HFF-Myc (cell line): ENCODE results near the gene FERMT2.

ENCODE experiments used
- DNase-seq: peaks from one replicate; pipeline ENCODE4 v3.0.0-alpha.2; 2011; ENCODE audit warnings: low read depth; ENCODE audit errors: extremely low read depth
- H3K4me3 ChIP-seq: replicated peaks from 2 replicates; pipeline ENCODE4 v1.5.1; 2011; ENCODE audit warnings: low read depth, mild to moderate bottlenecking, control low read depth, low read length
- TF ChIP-seq, protein P1 (sequence below): IDR thresholded peaks from 2 replicates; pipeline ENCODE4 v1.5.1; 2012; ENCODE audit warnings: mild to moderate bottlenecking, low read depth, low read length, control low read depth; ENCODE audit errors: missing control alignments

FERMT2 gene

GRCh38 chr14:52987514-52987913 lies 36.7 kb upstream of the FERMT2 start:
- no peak for DNase-seq
- H3K4me3 ChIP-seq: no peak overlapping the region
- TF ChIP-seq, protein P1, sequence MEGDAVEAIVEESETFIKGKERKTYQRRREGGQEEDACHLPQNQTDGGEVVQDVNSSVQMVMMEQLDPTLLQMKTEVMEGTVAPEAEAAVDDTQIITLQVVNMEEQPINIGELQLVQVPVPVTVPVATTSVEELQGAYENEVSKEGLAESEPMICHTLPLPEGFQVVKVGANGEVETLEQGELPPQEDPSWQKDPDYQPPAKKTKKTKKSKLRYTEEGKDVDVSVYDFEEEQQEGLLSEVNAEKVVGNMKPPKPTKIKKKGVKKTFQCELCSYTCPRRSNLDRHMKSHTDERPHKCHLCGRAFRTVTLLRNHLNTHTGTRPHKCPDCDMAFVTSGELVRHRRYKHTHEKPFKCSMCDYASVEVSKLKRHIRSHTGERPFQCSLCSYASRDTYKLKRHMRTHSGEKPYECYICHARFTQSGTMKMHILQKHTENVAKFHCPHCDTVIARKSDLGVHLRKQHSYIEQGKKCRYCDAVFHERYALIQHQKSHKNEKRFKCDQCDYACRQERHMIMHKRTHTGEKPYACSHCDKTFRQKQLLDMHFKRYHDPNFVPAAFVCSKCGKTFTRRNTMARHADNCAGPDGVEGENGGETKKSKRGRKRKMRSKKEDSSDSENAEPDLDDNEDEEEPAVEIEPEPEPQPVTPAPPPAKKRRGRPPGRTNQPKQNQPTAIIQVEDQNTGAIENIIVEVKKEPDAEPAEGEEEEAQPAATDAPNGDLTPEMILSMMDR: no peak

- no peak overlapping the region for H3K4me3 ChIP-seq
- TF ChIP-seq, protein P1: no peak
- DNase-seq: no peak
These were observed 36.2 kb upstream of the FERMT2 start for GRCh38 chr14:52987042-52987441.

- DNase-seq: no peak
- H3K4me3 ChIP-seq: no peak overlapping the region
- TF ChIP-seq, protein P1: no peak
These were observed 26.9 kb upstream of the FERMT2 start for GRCh38 chr14:52977798-52978197.

DNA sequence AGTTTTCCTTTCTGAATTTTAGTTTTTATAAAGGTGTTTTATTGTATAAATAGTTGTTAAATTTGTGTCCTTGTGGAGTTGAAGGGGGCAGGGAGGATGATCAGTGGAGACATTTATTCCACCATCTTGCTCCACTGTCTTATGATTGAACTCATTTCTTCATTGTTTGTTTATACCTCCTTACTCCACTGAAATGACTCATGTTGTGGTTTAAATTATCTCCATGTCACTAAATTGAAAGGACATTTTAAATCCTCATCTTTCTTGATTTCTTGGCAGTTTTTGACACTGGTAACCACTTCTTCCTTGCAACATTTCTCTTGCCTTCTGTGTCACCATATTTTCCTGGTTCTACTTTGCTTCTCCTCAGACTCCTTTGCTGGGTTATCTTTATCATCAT lies 23.6 kb upstream of the FERMT2 start:
- DNase-seq: no peak
- TF ChIP-seq, protein P1: no peak
- no peak overlapping the region for H3K4me3 ChIP-seq

GRCh38 chr14:52961060-52961639 lies 10.3 kb upstream of the FERMT2 start:
- TF ChIP-seq, protein P1: peak; percentile 67
- H3K4me3 ChIP-seq: no peak overlapping the region
- peak; percentile 35 for DNase-seq

- TF ChIP-seq, protein P1: no peak
- no peak overlapping the region for H3K4me3 ChIP-seq
- no peak for DNase-seq
These were observed 9.8 kb upstream of the FERMT2 start for GRCh38 chr14:52960627-52961026.
